GM12801 (cell line): ENCODE measurements around the gene RBM12.

Experiments used
- TF ChIP-seq, protein P1 (sequence below): IDR thresholded peaks from one replicate; pipeline ENCODE4 v1.5.1; 2011; ENCODE audit warnings: control low read depth; ENCODE audit not compliant: insufficient read length; ENCODE audit errors: extremely low read depth

RBM12 gene

DNA sequence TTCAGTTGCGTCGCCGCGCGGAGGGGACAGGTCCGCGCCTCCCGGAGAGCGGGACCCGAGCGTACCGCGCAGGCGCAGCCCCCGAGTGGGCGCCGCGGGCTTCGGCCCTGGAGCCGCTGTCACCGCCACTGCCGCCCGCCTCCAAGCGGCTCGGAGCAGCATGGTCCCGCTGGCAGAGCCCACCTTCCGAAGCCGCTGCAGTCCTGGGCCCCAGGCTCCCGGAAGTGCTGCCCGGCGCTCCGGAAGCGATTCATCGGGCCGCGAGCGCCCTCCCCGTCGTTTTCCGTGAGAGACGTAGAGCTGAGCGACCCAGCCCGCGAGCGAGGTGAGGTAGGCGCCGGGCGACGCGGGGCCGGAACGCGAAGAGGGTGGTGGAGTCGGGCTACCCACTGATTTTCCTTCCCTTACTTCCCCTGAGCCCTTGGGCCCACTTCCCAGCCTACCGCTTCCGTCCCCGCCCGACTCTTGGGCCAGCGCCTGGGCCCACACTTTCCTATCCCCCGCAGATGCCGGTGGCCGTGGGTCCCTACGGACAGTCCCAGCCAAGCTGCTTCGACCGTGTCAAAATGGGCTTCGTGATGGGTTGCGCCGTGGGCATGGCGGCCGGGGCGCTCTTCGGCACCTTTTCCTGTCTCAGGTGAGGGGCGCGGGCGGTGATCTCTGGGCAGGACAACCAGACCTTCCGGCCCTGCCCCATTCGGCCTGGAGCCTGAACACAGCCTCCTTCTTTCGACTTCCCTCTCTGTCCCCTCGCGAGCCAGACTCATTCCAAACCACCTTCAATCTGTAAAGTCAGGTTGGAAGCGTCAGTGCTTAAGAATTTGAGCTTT is 34.6 kb upstream of the RBM12 start, which contains the start of the genes NFS1 and ROMO1:
Gene NFS1, minus strand, starts transcription at position 226 of the 830 bp plus-strand sequence. Its CDS starts 64 bp downstream, at position 162.
Gene ROMO1, plus strand, starts transcription at position 279 of the 830 bp plus-strand sequence. Its CDS starts 228 bp downstream, at position 507.
- TF ChIP-seq, protein P1, sequence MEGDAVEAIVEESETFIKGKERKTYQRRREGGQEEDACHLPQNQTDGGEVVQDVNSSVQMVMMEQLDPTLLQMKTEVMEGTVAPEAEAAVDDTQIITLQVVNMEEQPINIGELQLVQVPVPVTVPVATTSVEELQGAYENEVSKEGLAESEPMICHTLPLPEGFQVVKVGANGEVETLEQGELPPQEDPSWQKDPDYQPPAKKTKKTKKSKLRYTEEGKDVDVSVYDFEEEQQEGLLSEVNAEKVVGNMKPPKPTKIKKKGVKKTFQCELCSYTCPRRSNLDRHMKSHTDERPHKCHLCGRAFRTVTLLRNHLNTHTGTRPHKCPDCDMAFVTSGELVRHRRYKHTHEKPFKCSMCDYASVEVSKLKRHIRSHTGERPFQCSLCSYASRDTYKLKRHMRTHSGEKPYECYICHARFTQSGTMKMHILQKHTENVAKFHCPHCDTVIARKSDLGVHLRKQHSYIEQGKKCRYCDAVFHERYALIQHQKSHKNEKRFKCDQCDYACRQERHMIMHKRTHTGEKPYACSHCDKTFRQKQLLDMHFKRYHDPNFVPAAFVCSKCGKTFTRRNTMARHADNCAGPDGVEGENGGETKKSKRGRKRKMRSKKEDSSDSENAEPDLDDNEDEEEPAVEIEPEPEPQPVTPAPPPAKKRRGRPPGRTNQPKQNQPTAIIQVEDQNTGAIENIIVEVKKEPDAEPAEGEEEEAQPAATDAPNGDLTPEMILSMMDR, result no peak

DNA sequence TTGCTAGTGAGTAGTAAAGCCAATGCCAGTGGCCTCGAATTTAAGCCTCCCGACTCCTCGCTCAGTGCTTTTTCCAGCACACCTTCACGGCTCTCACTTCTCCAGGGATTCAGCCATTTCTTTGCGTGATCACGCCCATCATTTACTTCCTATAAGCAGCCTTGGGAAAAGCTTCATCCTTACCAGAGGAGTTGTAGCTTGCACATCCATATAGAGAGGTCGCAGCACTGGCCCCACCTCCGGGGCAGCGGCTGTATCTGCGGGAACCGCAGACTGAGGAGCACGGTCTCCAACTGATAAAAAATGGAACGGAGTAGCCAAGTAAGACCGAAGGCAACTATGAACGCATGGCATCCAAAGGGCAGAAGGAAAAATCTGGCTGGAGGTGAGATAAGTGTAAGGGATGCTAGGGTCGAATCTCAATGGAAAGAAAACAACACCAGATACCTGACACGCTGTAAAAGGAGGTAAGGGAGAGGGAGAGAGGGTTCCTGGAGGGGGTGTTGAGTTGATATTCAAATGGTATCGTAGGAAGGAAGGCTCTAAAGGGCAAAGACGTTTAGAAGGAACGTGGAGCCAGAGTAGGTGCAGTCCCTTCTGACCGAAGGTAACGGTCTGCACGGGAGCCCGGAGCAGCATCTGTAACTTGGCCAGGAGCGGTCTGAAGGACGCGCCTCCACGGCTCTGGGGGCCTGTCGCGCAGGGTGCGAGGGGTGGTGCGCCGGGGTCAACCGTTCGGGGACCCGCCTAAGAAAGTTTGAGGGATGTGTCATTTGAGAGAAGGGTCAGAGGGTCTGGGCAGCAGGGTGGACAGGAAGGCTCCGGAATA is 33.8 kb upstream of the RBM12 start:
- TF ChIP-seq, protein P1, result no peak

DNA sequence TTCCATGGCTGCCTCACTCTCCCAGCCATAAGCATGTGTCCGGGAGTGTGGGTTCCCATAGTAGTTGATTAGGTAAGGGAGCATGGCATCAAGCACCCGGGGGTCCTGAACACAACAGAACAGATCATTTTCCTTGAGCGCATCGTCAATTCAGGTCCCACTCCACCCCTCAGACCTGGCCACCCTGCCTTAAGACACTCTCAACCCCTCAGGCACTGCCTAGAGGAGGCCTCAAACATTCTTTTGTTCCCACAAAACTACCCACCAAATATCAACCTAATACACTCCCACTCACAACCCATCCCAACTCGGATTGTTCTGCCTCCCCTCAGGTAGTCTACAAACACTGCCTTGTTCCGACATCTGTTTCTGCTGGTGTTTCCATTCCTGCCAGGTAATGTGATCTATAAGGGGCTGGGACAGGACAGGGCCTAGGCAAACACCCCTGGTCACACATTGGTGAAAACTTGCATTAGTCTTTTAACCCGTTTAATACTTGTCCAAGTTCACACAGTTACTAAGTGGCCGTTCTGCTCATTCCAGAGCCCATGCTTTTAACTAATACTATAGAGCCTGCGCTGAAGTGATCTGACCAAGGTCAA is 33.1 kb upstream of the RBM12 start:
- TF ChIP-seq, protein P1, result no peak

DNA sequence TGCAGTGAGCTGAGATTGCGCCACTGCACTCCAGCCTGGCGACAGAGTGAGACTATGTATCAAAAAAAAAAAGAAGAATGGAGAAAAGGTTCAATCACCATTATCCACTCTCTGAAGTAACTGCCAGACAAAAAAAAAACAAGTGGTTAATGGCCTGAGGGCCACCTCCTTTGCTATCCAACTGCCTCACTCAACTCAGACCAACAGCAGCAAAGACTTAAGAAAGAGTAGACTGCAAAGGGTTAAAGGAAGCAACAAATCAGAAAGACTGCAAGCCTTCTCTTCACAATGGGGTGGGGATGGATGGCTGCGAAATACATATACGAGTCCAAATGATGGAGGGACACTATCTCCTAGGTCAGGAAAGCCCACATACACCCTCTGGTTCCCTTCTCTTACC is 31.3 kb upstream of the RBM12 start:
- TF ChIP-seq, protein P1, result no peak

DNA sequence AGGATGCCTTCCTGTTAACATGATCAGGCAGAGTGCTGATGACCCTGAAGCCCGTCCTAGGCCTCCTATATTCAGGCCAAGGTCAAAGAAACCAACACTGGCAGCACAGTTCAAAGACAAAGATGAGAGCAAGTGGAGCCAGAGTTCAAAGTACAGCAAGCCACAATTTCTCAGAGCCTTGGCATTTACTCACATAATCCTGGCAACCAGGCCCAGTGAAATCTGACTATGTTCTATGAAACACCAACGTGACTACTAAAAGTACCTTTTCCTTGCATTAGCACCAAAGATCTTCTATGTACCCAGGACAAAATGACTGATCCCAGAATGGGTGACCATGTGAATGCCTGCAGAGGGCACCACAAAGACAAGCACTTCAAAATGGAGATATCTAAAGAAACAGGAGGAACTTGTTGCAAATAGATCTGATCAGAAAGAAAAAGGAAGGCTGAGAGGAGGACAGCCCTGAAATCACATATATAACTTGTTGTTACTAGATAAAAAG is 30.6 kb upstream of the RBM12 start:
- TF ChIP-seq, protein P1, result no peak

DNA sequence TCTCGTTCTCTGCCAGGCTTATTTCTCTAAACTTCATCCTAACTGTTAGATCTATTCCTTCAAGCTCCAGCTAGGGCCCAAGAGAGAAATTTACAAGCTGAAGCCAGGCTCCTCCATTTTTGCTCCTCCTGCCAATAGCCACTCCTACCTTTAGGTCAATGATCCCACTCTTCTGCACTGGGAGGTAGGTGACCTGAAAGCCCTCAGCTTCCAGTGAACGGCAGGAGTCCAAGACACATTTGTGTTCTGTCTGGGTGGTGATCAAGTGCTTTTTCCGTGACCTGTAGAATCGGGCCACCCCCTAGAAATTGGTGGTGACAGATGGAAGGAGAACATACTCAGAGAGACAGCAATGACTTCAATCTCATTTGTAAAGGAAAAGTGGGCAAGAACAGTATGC is 25.6 kb upstream of the RBM12 start:
- TF ChIP-seq, protein P1, result no peak

DNA sequence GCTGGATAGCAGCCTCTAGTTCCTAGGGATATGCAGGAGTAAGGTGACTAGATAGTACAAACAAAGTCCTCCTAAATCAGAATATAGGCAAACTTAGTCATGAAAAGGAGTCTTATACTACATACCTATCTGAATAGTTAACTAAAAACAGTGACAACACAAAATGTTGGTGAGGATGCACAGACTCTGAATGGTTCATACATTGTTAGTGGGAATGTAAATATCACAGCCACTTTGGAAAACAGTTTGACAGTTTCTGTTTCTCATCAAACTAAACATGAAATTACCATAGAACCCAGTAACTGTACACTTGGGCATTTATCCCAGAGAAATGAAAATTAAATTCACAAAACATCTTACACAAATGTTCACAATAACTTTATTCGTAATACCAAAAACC is 17.3 kb upstream of the RBM12 start:
- TF ChIP-seq, protein P1, result no peak
